Lung microvascular endothelial cell (primary cell): ENCODE results near the gene UMPS. TPM values are rescaled to one million over a fixed set of nuclear protein-coding genes. Genes with fewer than 3 reads are reported as not detected.

Experiments
- DNase-seq, 2 donors: peaks; one replicate each; pipeline versions ENCODE4 v3.0.0 to v3.0.0-alpha.2; 2010; ENCODE audit warnings: low read depth in 2 of 2
- total RNA-seq: library from RNA; depleted of rRNA; stranded (reverse); fragments of >200 nt; gene quantifications from 2 replicates; pipeline ENCODE4 v1.2.1, GENCODE V29; 2014

UMPS gene
- total RNA-seq, 1 donor from 2014 or later: 18.1 TPM

GRCh38 chr3:124763206-124763605, 33.0 kb downstream of the UMPS start:
- DNase-seq: no peak

- no peak for DNase-seq
Observed at GRCh38 chr3:124763644-124764358, 33.5 kb downstream of the UMPS start.

- no peak for DNase-seq
Observed at GRCh38 chr3:124764746-124765145, 34.5 kb downstream of the UMPS start.

GRCh38 chr3:124765197-124765840, 35.1 kb downstream of the UMPS start:
- DNase-seq: no peak

- no peak for DNase-seq
Observed at GRCh38 chr3:124766113-124767095, 36.2 kb downstream of the UMPS start.

GRCh38 chr3:124767264-124767663, 37.0 kb downstream of the UMPS start:
- no peak for DNase-seq

GRCh38 chr3:124767691-124768090, 37.4 kb downstream of the UMPS start:
- DNase-seq: no peak

- DNase-seq: peak in 1 of 2 donors; percentile 70
Observed at GRCh38 chr3:124768812-124769211, 38.6 kb downstream of the UMPS start.

- DNase-seq: no peak
Observed at GRCh38 chr3:124769462-124769861, 39.2 kb downstream of the UMPS start.

- DNase-seq: peak in 1 of 2 donors; percentile 41
Observed at GRCh38 chr3:124770336-124771082, 40.3 kb downstream of the UMPS start.

GRCh38 chr3:124771083-124771445, 40.8 kb downstream of the UMPS start:
- no peak for DNase-seq

- peak; percentile 95 to 97 for DNase-seq
Observed at GRCh38 chr3:124772081-124772831, 42.0 kb downstream of the UMPS start.

- DNase-seq: no peak
Observed at GRCh38 chr3:124773351-124774326, 43.4 kb downstream of the UMPS start.

GRCh38 chr3:124774327-124774718, 44.1 kb downstream of the UMPS start:
- peak; percentile 32 to 70 for DNase-seq

- DNase-seq: no peak
Observed at GRCh38 chr3:124774841-124775402, 44.7 kb downstream of the UMPS start.

GRCh38 chr3:124775877-124776276, 45.6 kb downstream of the UMPS start:
- no peak for DNase-seq

GRCh38 chr3:124776856-124777255, 46.6 kb downstream of the UMPS start:
- no peak for DNase-seq

GRCh38 chr3:124777762-124778470, 47.7 kb downstream of the UMPS start:
- DNase-seq: peak; percentile 49 to 74
